HL-60 (cell line): ENCODE measurements around the gene MREG.

ENCODE experiments used
- DNase-seq, 2 experiments: peaks; one replicate each; pipeline ENCODE4 v3.0.0-alpha.2; 2010 to 2020; ENCODE audit warnings: low read depth in 1 of 2, low spot score in 1 of 2
- H3K27ac ChIP-seq: fragments of 250-450 bp; sonication (Bioruptor Pico); replicated peaks from 2 replicates; pipeline ENCODE4 v1.5.1; 2020; ENCODE audit warnings: mild to moderate bottlenecking, moderate library complexity
- H3K27me3 ChIP-seq: fragments of 250-450 bp; sonication (Bioruptor Pico); 2 replicates; pipeline ENCODE4 v1.5.1; 2021; ENCODE audit warnings: mild to moderate bottlenecking, moderate library complexity; ENCODE audit not compliant: insufficient read depth, poor library complexity, severe bottlenecking
- H3K4me3 ChIP-seq: replicated peaks from 2 replicates; pipeline ENCODE4 v1.5.1; 2011; ENCODE audit warnings: mild to moderate bottlenecking, control low read depth, low read length; ENCODE audit not compliant: insufficient read depth
- CTCF ChIP-seq: IDR thresholded peaks from one replicate; pipeline ENCODE4 v1.5.1; 2011; ENCODE audit warnings: low read length, control low read depth, inconsistent platforms; ENCODE audit not compliant: insufficient read depth
- GABPA ChIP-seq: IDR thresholded peaks from 2 replicates; pipeline ENCODE4 v1.6.1; 2012; ENCODE audit warnings: low read depth
- POLR2AphosphoS5 ChIP-seq: IDR thresholded peaks from 2 replicates; pipeline ENCODE4 v1.6.1; 2012; ENCODE audit warnings: low read depth
- REST ChIP-seq: IDR thresholded peaks from 2 replicates; pipeline ENCODE4 v1.6.1; 2012; ENCODE audit warnings: low read depth; ENCODE audit not compliant: insufficient replicate concordance
- SPI1 ChIP-seq: IDR thresholded peaks from 2 replicates; pipeline ENCODE4 v1.6.1; 2012; ENCODE audit warnings: low read depth, mild to moderate bottlenecking, borderline replicate concordance
- long read RNA-seq: library from polyadenylated mRNA; unstranded; transcript quantifications from one replicate; pipeline ENCODE4 v2.0.0, GENCODE V29; 2020

The MREG gene
- long read RNA-seq, partial matches to known transcripts = 1 of 2 reads
- long read RNA-seq, other reads (novel, unspliced or antisense) = 1 of 2 reads

- Histone ChIP-seq H3K27ac (no peak within 1 kb of the TSS), H3K27me3 (peaks cover 21% of the 10 kb centered on the region), H3K4me3 (peak within 1 kb of the TSS; percentile 49)
- DNase-seq = peak; percentile 35 to 63
- no peak for TF ChIP-seq SPI1
- TF ChIP-seq CTCF = peak; percentile 32
Measured at GRCh38 chr2:216013080-216013909, at the start of gene MREG. TSS of gene MREG (minus strand) at chr2:216013551. CDS start at chr2:216013327, 224 bp downstream.

GRCh38 chr2:216059233-216059834 lies 46.0 kb upstream of the MREG start:
- Histone ChIP-seq H3K4me3 (no peak overlapping the region), H3K27ac (no peak overlapping the region), H3K27me3 (no peaks in the 10 kb centered on the region)
- DNase-seq = no peak
- TF ChIP-seq REST (no peak), CTCF (peak; percentile 0)

GRCh38 chr2:216057688-216058193 lies 44.4 kb upstream of the MREG start:
- no peak overlapping the region for H3K27ac ChIP-seq
- H3K4me3 ChIP-seq = no peak overlapping the region
- H3K27me3 ChIP-seq = no peaks in the 10 kb centered on the region
- TF ChIP-seq SPI1 (peak; percentile 62), POLR2AphosphoS5 (no peak)
- DNase-seq = peak in 1 of 2 experiments; percentile 25

- DNase-seq = no peak
- TF ChIP-seq CTCF = no peak
- TF ChIP-seq POLR2AphosphoS5 = no peak
- no peak for TF ChIP-seq GABPA
- TF ChIP-seq REST = no peak
- no peak for TF ChIP-seq SPI1
- Histone ChIP-seq H3K27ac (no peak overlapping the region), H3K27me3 (no peaks in the 10 kb centered on the region), H3K4me3 (no peak overlapping the region)
Measured at GRCh38 chr2:216056739-216057138, 43.4 kb upstream of the MREG start.
